Activated T-helper 2 cell treated with anti-CD3 and anti-CD28 coated beads, Interferon-gamma antibody, Interleukin-2, Interleukin-4, amounts not matched to agents 10 μg/mL and 5 μg/mL and 100 μg/mL, durations not matched to agents 14 hours and 24 hours and 36 hours (primary cell): ENCODE measurements around the gene SPDYE18. TPM values are rescaled to one million over a fixed set of nuclear protein-coding genes. Genes with fewer than 3 reads are reported as not detected.
"Not testable (repeated sequence)": the region's sequence is repeated elsewhere in the genome, so short reads cannot be mapped to it uniquely, and the experiment has no call there.

ENCODE experiments used
- DNase-seq: peaks from one replicate; pipeline ENCODE4 v3.0.0; 2021; ENCODE audit warnings: low spot score
- H3K27ac Mint-ChIP-seq: one replicate; pipeline ENCODE4 v1.8.0; 2021; ENCODE audit warnings: mixed read lengths
- H3K27me3 Mint-ChIP-seq: one replicate; pipeline ENCODE4 v1.8.0; 2021; ENCODE audit warnings: low read depth, mixed read lengths
- H3K36me3 Mint-ChIP-seq: one replicate; pipeline ENCODE4 v1.8.0; 2021; ENCODE audit warnings: low read depth, mixed read lengths
- H3K4me1 Mint-ChIP-seq: one replicate; pipeline ENCODE4 v1.8.0; 2021; ENCODE audit warnings: low read depth, mixed read lengths
- H3K4me3 Mint-ChIP-seq: one replicate; pipeline ENCODE4 v1.8.0; 2021; ENCODE audit warnings: low read depth, mild to moderate bottlenecking, moderate library complexity, mixed read lengths
- H3K9me3 Mint-ChIP-seq: one replicate; pipeline ENCODE4 v1.8.0; 2021; ENCODE audit warnings: mixed read lengths
- intact Hi-C: fragments of 100-400 bp; cut with micrococcal nuclease; formaldehyde crosslinking; loops from one replicate; pipeline ENCODE4 v1.15.1; 2023
- total RNA-seq: library from RNA; stranded (reverse); gene quantifications from 2 replicates; pipeline ENCODE4 v1.2.3, GENCODE V29; 2022

SPDYE18 gene
- total RNA-seq, 1 donor from 2014 or later, result 0.46 TPM

DNA sequence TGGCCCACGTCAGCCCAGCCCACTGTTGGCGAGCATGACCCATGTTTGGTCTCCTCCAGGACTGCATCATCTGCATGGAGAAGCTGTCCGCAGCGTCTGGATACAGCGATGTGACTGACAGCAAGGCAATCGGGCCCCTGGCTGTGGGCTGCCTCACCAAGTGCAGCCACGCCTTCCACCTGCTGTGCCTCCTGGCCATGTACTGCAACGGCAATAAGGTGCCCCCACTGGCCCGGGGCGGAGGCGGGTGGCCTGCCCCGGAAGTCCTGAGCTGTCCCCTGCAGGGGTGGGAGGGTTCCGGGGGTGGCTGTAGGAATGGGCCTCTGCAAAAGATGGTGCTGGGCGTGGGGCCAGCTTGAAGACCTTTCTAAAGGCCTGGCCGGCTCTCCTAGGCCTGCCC is 60.3 kb downstream of the SPDYE18 start:
- intact Hi-C loops, H3K27ac Mint-ChIP-seq, H3K4me1 Mint-ChIP-seq, DNase-seq, H3K9me3 Mint-ChIP-seq, H3K4me3 Mint-ChIP-seq, H3K36me3 Mint-ChIP-seq, H3K27me3 Mint-ChIP-seq: not testable (repeated sequence)

Other genes starting within 250 kb of the SPDYE18 start
- gene SPDYE17, start 30.2 kb downstream of the SPDYE18 start, total RNA-seq, result not detected in 2 replicates
- gene CCDC146, start 60.1 kb upstream of the SPDYE18 start, total RNA-seq, result 2.7 and 2.9 TPM in 2 replicates
- 1.1 and 1.2 TPM in 2 replicates for gene FGL2, start 137.3 kb upstream of the SPDYE18 start, total RNA-seq